ENCODE results near the gene PI4K2A.
A peak's percentile ranks its signal among the peaks of the same experiment; 100 is the strongest.

- TF ChIP-seq CTCF (IDR thresholded peaks at IDR 0.05) (peak; percentile 14 to 42 (median 24)), POLR2A (IDR thresholded peaks at IDR 0.05) (peak; percentile 50)
These were observed 73.4 kb downstream of the PI4K2A start for GRCh38 chr10:97713826-97714400.

Measured in right lobe of liver (tissue), 4 donors.